GM12878 (cell line): ENCODE results near the gene C10orf143. TPM values are rescaled to one million over a fixed set of nuclear protein-coding genes. Genes with fewer than 3 reads are reported as not detected.
A peak's percentile ranks its signal among the peaks of the same experiment; 100 is the strongest.

Source experiments
- ATAC-seq: fragments of 200-7000 bp; cut with Tn5 transposase; 3 replicates; pipeline ENCODE4 v1.9.1; 2020; ENCODE audit warnings: mild to moderate bottlenecking, moderate library complexity
- BruUV-seq: library from RNA; stranded (reverse); fragments of 400-500 nt; replicated peaks from 2 replicates; lab custom pipeline; 2021; lab: Mats Ljungman, UMichigan
- CTCF ChIA-PET: fragments of 300-600 bp; sonication (Branson Sonifier 250); formaldehyde crosslinking; extraction: SDS; loops from one replicate; lab custom pipeline; 2021; ENCODE audit warnings: inconsistent platforms; lab: Yijun Ruan, JAX
- POLR2A ChIA-PET: fragments of 350-600 bp; formaldehyde crosslinking; extraction: SDS; loops from one replicate; lab custom pipeline; 2021; ENCODE audit warnings: inconsistent platforms; lab: Charles Lee
- RAD21 ChIA-PET: fragments of 300-600 bp; sonication (Branson Sonifier 250); formaldehyde crosslinking; loops from one replicate; lab custom pipeline; 2023; ENCODE audit warnings: antibody characterized with exemption; ENCODE audit not compliant: unreplicated experiment; lab: Charles Lee
- SMC1A ChIA-PET: fragments of 300-600 bp; sonication (Branson Sonifier 250); formaldehyde crosslinking; loops from one replicate; lab custom pipeline; 2023; ENCODE audit not compliant: unreplicated experiment, uncharacterized antibody; lab: Charles Lee
- DNase-seq: peaks from one replicate; pipeline ENCODE4 v3.0.0-alpha.2; 2011; ENCODE audit warnings: low read depth, low spot score
- FAIRE-seq: peaks from 3 replicates; lab custom pipeline; 2011; peaks lifted over from hg19 to GRCh38; lab: Jason Lieb, UNC
- H2AFZ ChIP-seq: 2 replicates; pipeline ENCODE4 v1.6.0; 2011; ENCODE audit warnings: low read depth, low read length, control low read depth; ENCODE audit not compliant: control insufficient read depth
- H3K27ac ChIP-seq: 2 replicates; pipeline ENCODE4 v1.5.1; 2011; ENCODE audit warnings: control low read depth; ENCODE audit not compliant: control insufficient read depth, insufficient read depth
- H3K27me3 ChIP-seq, 2 experiments: replicated peaks in 1 of 2; 2 replicates each; pipeline versions ENCODE4 v1.6.0 to v1.6.1; 2011; ENCODE audit warnings: low read length in 1 of 2; ENCODE audit not compliant: control insufficient read depth in 2 of 2, insufficient read depth in 2 of 2
- H3K36me3 ChIP-seq, 2 experiments: 2 replicates each; pipeline ENCODE4 v1.5.1; 2011; ENCODE audit warnings: low read length in 1 of 2; ENCODE audit not compliant: control insufficient read depth in 2 of 2, insufficient read depth in 2 of 2
- H3K4me1 ChIP-seq: 2 replicates; pipeline ENCODE4 v1.6.1; 2011; ENCODE audit warnings: mild to moderate bottlenecking, low read length, moderate library complexity, mixed read lengths; ENCODE audit not compliant: control insufficient read depth, insufficient read depth
- H3K4me2 ChIP-seq: 2 replicates; pipeline ENCODE4 v1.6.0; 2011; ENCODE audit warnings: control low read depth; ENCODE audit not compliant: control insufficient read depth, insufficient read depth
- H3K4me3 ChIP-seq: fragments of 200-600 bp; sonication (generic); 2 replicates; pipeline ENCODE4 v1.5.1; 2016
- H3K79me2 ChIP-seq: 2 replicates; pipeline ENCODE4 v1.6.0; 2011; ENCODE audit warnings: low read length; ENCODE audit not compliant: control insufficient read depth, insufficient read depth
- H3K9ac ChIP-seq: 2 replicates; pipeline ENCODE4 v1.8.0; 2011; ENCODE audit warnings: low read length, control low read depth, mixed read lengths; ENCODE audit not compliant: control insufficient read depth, insufficient read depth
- H3K9me3 ChIP-seq: replicated peaks from 3 replicates; pipeline ENCODE4 v1.5.1; 2011; ENCODE audit warnings: mild to moderate bottlenecking, low read length; ENCODE audit not compliant: control insufficient read depth, insufficient read depth
- H4K20me1 ChIP-seq: 2 replicates; pipeline ENCODE4 v1.6.0; 2011; ENCODE audit not compliant: control insufficient read depth, insufficient read depth
- CREB1 ChIP-seq: IDR thresholded peaks from 2 replicates; pipeline ENCODE4 v1.6.1; 2012; ENCODE audit warnings: low read depth, mild to moderate bottlenecking, inconsistent platforms
- EP300 ChIP-seq, 2 experiments: fragments of 150-350 bp in 1 of 2; IDR thresholded peaks; 2 replicates each; pipeline ENCODE4 v1.6.1; 2011 to 2012; ENCODE audit warnings: low read depth in 2 of 2, low read length in 2 of 2, borderline replicate concordance in 1 of 2, improper control_type of control experiment in 1 of 2, inconsistent platforms in 1 of 2; ENCODE audit not compliant: control insufficient read depth in 1 of 2
- HCFC1 ChIP-seq: fragments of 150-350 bp; IDR thresholded peaks from 2 replicates; pipeline ENCODE4 v1.6.1; 2014; ENCODE audit warnings: low read length
- PRDM15 ChIP-seq: fragments of 450-650 bp; formaldehyde crosslinking; IDR thresholded peaks from 2 replicates; pipeline ENCODE4 v1.4.0; 2020; ENCODE audit warnings: mild to moderate bottlenecking, moderate library complexity
- RAD51 ChIP-seq: fragments of 450-650 bp; IDR thresholded peaks from 2 replicates; pipeline ENCODE4 v1.6.1; 2016; ENCODE audit warnings: moderate library complexity, mild to moderate bottlenecking, inconsistent platforms
- TBL1XR1 ChIP-seq: IDR thresholded peaks from 2 replicates; pipeline ENCODE4 v1.6.1; 2012; ENCODE audit warnings: low read depth, low read length, improper control_type of control experiment
- ZNF207 ChIP-seq: fragments of 450-650 bp; IDR thresholded peaks from 2 replicates; pipeline ENCODE4 v1.6.1; 2014; ENCODE audit warnings: antibody characterized with exemption, mild to moderate bottlenecking, borderline replicate concordance
- WGBS: methylation state at CpG from one replicate; pipeline ENCODE4 v1.1.6; 2016; ENCODE audit warnings: low lambda C conversion rate; ENCODE audit not compliant: insufficient replicate concordance, insufficient coverage; ENCODE audit errors: missing lambda C conversion rate; 5-methylcytosine and 5-hydroxymethylcytosine counted together
- in situ Hi-C: fragments of 300-500 bp; cut with MboI; formaldehyde crosslinking; loops from 9 replicates; pipeline ENCODE4 v1.14.3; 2018; ENCODE audit warnings: mixed read lengths
- intact Hi-C: fragments of 100-400 bp; cut with micrococcal nuclease; formaldehyde crosslinking; loops from one replicate; pipeline ENCODE4 v1.14.2; 2022; ENCODE audit not compliant: unreplicated experiment
- polyA plus RNA-seq, 11 experiments: library from polyadenylated mRNA; depleted of rRNA in 4 of 11; unstranded in 6 of 11; stranded (reverse) in 5 of 11; fragments of >200 nt; fragmentation: Nextera tagmentation in 4 of 11; fragmentation: Illumina TruSeq in 1 of 11; extraction: Ambion mirVana in 4 of 11; extraction: Trizol in 1 of 11; gene quantifications; 1 replicate in 1 of 11; 2 replicates in 10 of 11; pipeline versions ENCODE4 v1.2.1 to v1.2.3, GENCODE V29; 2011 to 2016; ENCODE audit warnings: inconsistent platforms in 2 of 11, missing spikeins in 2 of 11, low read depth in 1 of 11
- total RNA-seq, 4 experiments: library from RNA; depleted of rRNA in 3 of 4; stranded (reverse); fragments of >200 nt in 3 of 4; fragmentation: Illumina TruSeq in 1 of 4; extraction: Trizol in 1 of 4; gene quantifications; 2 replicates each; pipeline versions ENCODE4 v1.2.1 to v1.2.3, GENCODE V29; 2013 to 2021

Gene C10orf143
- total and polyA plus RNA-seq, 10 of the 15 experiments (the other 5 are each of a cell fraction or from before 2014, with no cell fraction given) = 0.64 to 7.9 (median 2.6) TPM

DNA sequence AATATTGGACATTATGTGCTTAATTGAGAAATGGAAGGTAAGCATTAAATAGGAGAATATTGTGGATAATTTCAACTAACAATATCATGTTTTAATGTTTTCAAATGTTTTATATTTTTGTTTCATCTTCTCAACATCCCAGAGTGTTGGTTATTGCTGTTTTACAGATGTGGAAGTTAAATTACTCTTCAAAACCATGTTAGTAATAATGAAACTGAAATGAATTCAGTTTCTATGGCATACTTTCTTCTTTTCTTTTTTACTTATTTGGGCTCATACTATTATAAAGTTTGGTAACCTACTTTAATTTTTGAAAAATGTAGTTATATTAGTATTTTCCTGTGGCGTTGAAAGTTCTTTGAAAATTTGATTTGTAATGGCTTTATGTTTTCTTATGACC lies 29.8 kb upstream of the C10orf143 start (continued):
- no peak for TF ChIP-seq ZNF207
- no peak for TF ChIP-seq CREB1

DNA sequence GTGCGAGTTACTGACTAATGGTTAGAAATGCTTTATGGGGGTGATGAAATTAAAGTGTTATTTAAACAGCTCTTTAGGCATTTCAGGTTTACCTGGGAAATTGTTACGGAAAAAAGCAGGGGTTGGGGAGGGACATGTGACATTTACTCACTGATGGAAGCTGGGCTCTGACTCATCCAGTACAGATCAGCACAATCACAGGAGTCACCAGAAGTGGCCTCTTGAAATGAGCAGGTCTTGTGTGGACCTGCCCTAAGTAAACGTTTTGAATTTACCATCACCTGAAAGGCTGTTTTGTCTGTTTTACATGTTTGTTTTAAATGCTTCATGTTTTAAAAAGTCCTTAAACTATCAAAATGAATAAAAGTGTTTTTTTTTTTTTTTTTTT lies 27.8 kb upstream of the C10orf143 start:
- ChIA-PET SMC1A (interaction anchor here (1.6 kb wide), 2 partner anchors 28 to 31 kb away, joined by 4 to 11 read pairs; partner anchors contain the start of gene C10orf143), POLR2A (interaction anchor here (3.7 kb wide), 1 partner anchor 28 kb away, joined by 48 read pairs; the partner anchor contains the start of gene C10orf143), RAD21 (interaction anchor here (4.9 kb wide), 1 partner anchor 28 kb away, joined by 55 read pairs; the partner anchor contains the start of gene C10orf143), CTCF (interaction anchor here (1.1 to 4.0 kb wide), 4 partner anchors 9 to 32 kb away, joined by 3 to 45 read pairs (median 4); partner anchors contain the start of gene C10orf143)
- no peak for DNase-seq
- H3K79me2 ChIP-seq = peaks cover 64% of the 10 kb centered on the region
- peak overlapping the region; percentile 68; the same call in 1 of the 2 replicates for H3K4me3 ChIP-seq
- H2AFZ ChIP-seq = no peak overlapping the region
- 80% methylated on average over 3 of the region's 3 CpGs for WGBS
- peak overlapping the region; percentile 76 for H3K4me2 ChIP-seq
- no peaks in the 10 kb centered on the region; a peak in 1 of 4 replicates for H3K27me3 ChIP-seq
- in situ Hi-C loops (no loop called here), intact Hi-C loops (no loop called here)
- no peaks in the 10 kb centered on the region for H3K9me3 ChIP-seq
- no peak for FAIRE-seq
- TF ChIP-seq RAD51 = peak; percentile 34; the same call in 1 of the 2 replicates
- TF ChIP-seq HCFC1 = no peak
- no peak for TF ChIP-seq PRDM15
- TF ChIP-seq EP300 (IDR thresholded peaks at IDR 0.05; ENCODE audit: borderline replicate concordance in 1 of 2, control insufficient read depth in 1 of 2, low read depth in 2 of 2, low read length in 2 of 2) = no peak
- no peak for TF ChIP-seq TBL1XR1
- no TSS peak for BruUV-seq
- no peaks in the 10 kb centered on the region for H3K36me3 ChIP-seq
- ATAC-seq = peak; percentile 28
- H3K4me1 ChIP-seq = peaks cover 42% of the 10 kb centered on the region
- no peak overlapping the region; the same call in 1 of the 2 replicates for H3K9ac ChIP-seq
- 0 out of 2 replicates have a peak, but pooled peaks cover 4% of the 10 kb centered on the region for H4K20me1 ChIP-seq
- peak overlapping the region; percentile 26; the same call in 1 of the 2 replicates for H3K27ac ChIP-seq
